Measurements from ENCODE around the gene PRKCB. TPM values are rescaled to one million over a fixed set of nuclear protein-coding genes. Genes with fewer than 3 reads are reported as not detected.

Gene PRKCB
- total and polyA plus RNA-seq, 2 donors (not counting 1 experiment from before 2014, with no cell fraction given): 0.01 TPM; not detected in 1

DNA sequence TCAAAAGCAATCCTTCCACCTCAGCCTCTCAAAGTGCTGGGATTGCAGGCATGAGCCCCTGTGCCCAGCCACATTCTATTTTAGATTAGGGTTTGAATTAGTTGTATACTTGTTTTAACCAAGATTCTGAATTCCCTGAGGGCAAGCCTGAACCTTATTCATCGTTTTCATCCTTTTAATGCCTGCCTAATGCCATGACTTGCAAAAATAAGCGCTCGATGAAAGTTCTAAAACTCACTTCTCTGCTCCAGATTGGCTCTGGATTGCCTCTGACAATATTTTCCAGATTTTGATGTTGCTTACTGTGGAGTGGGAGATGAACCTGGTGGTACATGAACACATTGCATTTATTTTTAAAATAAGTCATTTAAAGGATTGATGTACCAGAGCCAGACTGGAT lies 329.5 kb downstream of the PRKCB start:
- Histone ChIP-seq H3K4me2 (ENCODE audit: extremely low read depth, insufficient read depth, low read length) (no peak overlapping the region), H3K27me3 (ENCODE audit: control insufficient read depth, insufficient read depth, low read length) (no peaks in the 10 kb centered on the region), H3K4me3 (replicated peaks in 1 of 4; ENCODE audit: control extremely low read depth in 1 of 4, insufficient read depth in 1 of 4, low read depth in 3 of 4, low read length in 4 of 4) (no peak overlapping the region), H3K9ac (ENCODE audit: insufficient read depth, low read length) (no peak overlapping the region), H3K9me3 (ENCODE audit: control insufficient read depth, insufficient read depth, low read depth, low read length) (no peaks in the 10 kb centered on the region), H3K36me3 (ENCODE audit: control insufficient read depth, insufficient read depth, low read length) (no peaks in the 10 kb centered on the region), H3K27ac (ENCODE audit: insufficient read depth, low read length) (no peak overlapping the region), H4K20me1 (ENCODE audit: control insufficient read depth, extremely low read depth, insufficient read depth, low read length) (no peaks in the 10 kb centered on the region), H3K79me2 (ENCODE audit: control insufficient read depth, insufficient read depth, low read length) (no peaks in the 10 kb centered on the region), H2AFZ (ENCODE audit: low read length) (no peak overlapping the region), H3K4me1 (ENCODE audit: control insufficient read depth, extremely low read depth, insufficient read depth, low read length) (no peaks in the 10 kb centered on the region)
- no peak for TF ChIP-seq EZH2 (IDR thresholded peaks at IDR 0.05; ENCODE audit: low read length, missing control alignments)
- TF ChIP-seq, protein P1, sequence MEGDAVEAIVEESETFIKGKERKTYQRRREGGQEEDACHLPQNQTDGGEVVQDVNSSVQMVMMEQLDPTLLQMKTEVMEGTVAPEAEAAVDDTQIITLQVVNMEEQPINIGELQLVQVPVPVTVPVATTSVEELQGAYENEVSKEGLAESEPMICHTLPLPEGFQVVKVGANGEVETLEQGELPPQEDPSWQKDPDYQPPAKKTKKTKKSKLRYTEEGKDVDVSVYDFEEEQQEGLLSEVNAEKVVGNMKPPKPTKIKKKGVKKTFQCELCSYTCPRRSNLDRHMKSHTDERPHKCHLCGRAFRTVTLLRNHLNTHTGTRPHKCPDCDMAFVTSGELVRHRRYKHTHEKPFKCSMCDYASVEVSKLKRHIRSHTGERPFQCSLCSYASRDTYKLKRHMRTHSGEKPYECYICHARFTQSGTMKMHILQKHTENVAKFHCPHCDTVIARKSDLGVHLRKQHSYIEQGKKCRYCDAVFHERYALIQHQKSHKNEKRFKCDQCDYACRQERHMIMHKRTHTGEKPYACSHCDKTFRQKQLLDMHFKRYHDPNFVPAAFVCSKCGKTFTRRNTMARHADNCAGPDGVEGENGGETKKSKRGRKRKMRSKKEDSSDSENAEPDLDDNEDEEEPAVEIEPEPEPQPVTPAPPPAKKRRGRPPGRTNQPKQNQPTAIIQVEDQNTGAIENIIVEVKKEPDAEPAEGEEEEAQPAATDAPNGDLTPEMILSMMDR (conservative IDR thresholded peaks at IDR 0.05 in 1 of 2, IDR thresholded peaks at IDR 0.05 in 1 of 2; ENCODE audit: low read depth in 1 of 2, low read length in 2 of 2): no peak
- no peak for DNase-seq (ENCODE audit: low read depth in 2 of 2)

DNA sequence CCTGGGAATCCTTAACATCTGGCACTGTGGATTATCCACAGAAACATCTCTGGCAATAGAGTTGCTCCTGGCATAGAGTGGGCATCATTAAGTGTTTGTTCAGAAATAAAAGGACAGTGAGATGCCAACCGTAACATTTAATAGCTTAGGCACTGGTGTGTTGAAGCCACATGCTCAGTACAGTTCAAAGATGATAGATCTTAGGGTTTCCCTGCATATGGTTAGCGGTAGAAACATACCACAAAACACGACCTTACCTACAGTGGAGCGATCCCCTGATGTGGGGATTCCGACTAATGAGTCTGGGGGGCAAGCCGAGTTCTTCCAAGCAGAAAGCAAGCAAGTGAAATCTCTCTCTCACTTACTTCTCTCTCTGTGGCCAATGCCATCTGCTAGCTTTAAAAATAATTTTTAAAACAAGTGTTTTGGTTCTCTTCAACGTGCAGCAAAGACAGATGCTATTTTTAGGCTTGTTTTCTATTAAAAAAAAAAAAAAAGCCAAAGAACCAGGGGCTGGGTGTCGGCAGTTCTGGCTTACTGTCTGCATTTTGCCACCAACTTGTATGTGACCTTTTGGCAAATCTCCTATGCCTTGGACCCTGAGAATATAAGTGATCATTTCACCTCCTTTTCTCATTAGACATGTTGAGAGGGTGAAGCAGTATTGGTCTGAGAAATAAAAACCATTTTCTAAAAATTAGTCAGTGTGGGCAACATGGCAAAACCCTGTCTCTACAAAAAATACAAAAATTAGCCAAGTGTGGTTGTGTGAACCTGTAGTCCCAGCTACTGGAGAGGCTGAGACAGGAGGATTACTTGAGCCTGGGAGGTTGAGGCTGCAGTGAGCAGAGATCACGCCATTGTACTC lies 331.1 kb downstream of the PRKCB start:
- Histone ChIP-seq H3K36me3 (ENCODE audit: control insufficient read depth, insufficient read depth, low read length) (no peaks in the 10 kb centered on the region), H2AFZ (ENCODE audit: low read length) (no peak overlapping the region), H3K4me2 (ENCODE audit: extremely low read depth, insufficient read depth, low read length) (no peak overlapping the region), H3K79me2 (ENCODE audit: control insufficient read depth, insufficient read depth, low read length) (no peaks in the 10 kb centered on the region), H3K4me3 (replicated peaks in 1 of 4; ENCODE audit: control extremely low read depth in 1 of 4, insufficient read depth in 1 of 4, low read depth in 3 of 4, low read length in 4 of 4) (no peak overlapping the region), H4K20me1 (ENCODE audit: control insufficient read depth, extremely low read depth, insufficient read depth, low read length) (no peaks in the 10 kb centered on the region), H3K9me3 (ENCODE audit: control insufficient read depth, insufficient read depth, low read depth, low read length) (no peaks in the 10 kb centered on the region), H3K4me1 (ENCODE audit: control insufficient read depth, extremely low read depth, insufficient read depth, low read length) (no peaks in the 10 kb centered on the region), H3K27me3 (ENCODE audit: control insufficient read depth, insufficient read depth, low read length) (no peaks in the 10 kb centered on the region), H3K27ac (ENCODE audit: insufficient read depth, low read length) (no peak overlapping the region), H3K9ac (ENCODE audit: insufficient read depth, low read length) (no peak overlapping the region)
- no peak for TF ChIP-seq EZH2 (IDR thresholded peaks at IDR 0.05; ENCODE audit: low read length, missing control alignments)
- TF ChIP-seq, protein P1 (conservative IDR thresholded peaks at IDR 0.05 in 1 of 2, IDR thresholded peaks at IDR 0.05 in 1 of 2; ENCODE audit: low read depth in 1 of 2, low read length in 2 of 2): no peak
- no peak for DNase-seq (ENCODE audit: low read depth in 2 of 2)

DNA sequence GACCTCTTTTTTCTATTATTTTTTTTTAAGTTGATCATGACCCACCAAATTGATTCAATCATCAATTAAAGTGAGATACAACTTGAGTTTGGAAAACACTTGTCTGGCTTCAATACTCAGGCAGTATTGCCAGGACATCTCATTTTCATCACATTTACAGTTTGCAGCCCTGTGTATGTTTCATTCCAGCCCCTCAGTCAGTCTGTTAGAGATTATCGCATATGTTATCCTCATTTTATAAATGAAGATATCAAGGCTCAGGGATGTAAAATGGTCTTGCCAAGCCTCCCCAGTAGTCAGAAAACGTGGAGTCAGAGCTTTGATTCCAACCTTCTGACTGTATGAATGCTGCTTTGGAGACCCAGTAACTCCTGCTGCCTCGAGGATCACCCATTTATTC lies 333.1 kb downstream of the PRKCB start:
- Histone ChIP-seq H3K36me3 (ENCODE audit: control insufficient read depth, insufficient read depth, low read length) (no peaks in the 10 kb centered on the region), H3K4me2 (ENCODE audit: extremely low read depth, insufficient read depth, low read length) (no peak overlapping the region), H3K4me1 (ENCODE audit: control insufficient read depth, extremely low read depth, insufficient read depth, low read length) (no peaks in the 10 kb centered on the region), H2AFZ (ENCODE audit: low read length) (no peak overlapping the region), H3K9ac (ENCODE audit: insufficient read depth, low read length) (no peak overlapping the region), H4K20me1 (ENCODE audit: control insufficient read depth, extremely low read depth, insufficient read depth, low read length) (no peaks in the 10 kb centered on the region), H3K9me3 (ENCODE audit: control insufficient read depth, insufficient read depth, low read depth, low read length) (no peaks in the 10 kb centered on the region), H3K27ac (ENCODE audit: insufficient read depth, low read length) (no peak overlapping the region), H3K27me3 (ENCODE audit: control insufficient read depth, insufficient read depth, low read length) (no peaks in the 10 kb centered on the region), H3K4me3 (replicated peaks in 1 of 4; ENCODE audit: control extremely low read depth in 1 of 4, insufficient read depth in 1 of 4, low read depth in 3 of 4, low read length in 4 of 4) (no peak overlapping the region), H3K79me2 (ENCODE audit: control insufficient read depth, insufficient read depth, low read length) (no peaks in the 10 kb centered on the region)
- no peak for TF ChIP-seq EZH2 (IDR thresholded peaks at IDR 0.05; ENCODE audit: low read length, missing control alignments)
- TF ChIP-seq, protein P1 (conservative IDR thresholded peaks at IDR 0.05 in 1 of 2, IDR thresholded peaks at IDR 0.05 in 1 of 2; ENCODE audit: low read depth in 1 of 2, low read length in 2 of 2): no peak
- DNase-seq (ENCODE audit: low read depth in 2 of 2): no peak
